ENCODE results near the gene JPH2. TPM values are rescaled to one million over a fixed set of nuclear protein-coding genes. Genes with fewer than 3 reads are reported as not detected.

Gene JPH2
- total RNA-seq, 6 experiments from 2014 or later: 0.09 to 0.31 (median 0.10) TPM; not detected in 1

GRCh38 chr20:44219791-44220190 lies 32.8 kb upstream of the JPH2 start:
- intact Hi-C loops (cut with DNase I): loop anchor here (5.0 to 10.0 kb wide), 3 partner anchors 85 to 265 kb away; partner anchors contain the start of gene FITM2 (in 1 of the 2)
- Histone ChIP-seq H3K4me3 (no peak overlapping the region), H3K27ac (no peak overlapping the region), H3K27me3 (no peaks in the 10 kb centered on the region), H3K9me3 (no peaks in the 10 kb centered on the region), H3K4me1 (peaks cover 0 to 10% (median 4%) of the 10 kb centered on the region in 4 donors), H3K36me3 (peaks cover 0 to 6% (median 0%) of the 10 kb centered on the region in 4 donors)
- ATAC-seq: no peak
- WGBS (ENCODE audit: insufficient coverage, low coverage, low lambda C conversion rate, missing lambda C conversion rate): 63% methylated on average over 6 of the region's 6 CpGs
- TF ChIP-seq POLR2A (IDR thresholded peaks at IDR 0.05): no peak
- TF ChIP-seq CTCF (IDR thresholded peaks at IDR 0.05): no peak
- no peak for DNase-seq

- peaks cover 0 to 6% (median 0%) of the 10 kb centered on the region in 4 donors for H3K36me3 ChIP-seq
- H3K4me1 ChIP-seq: peaks cover 0 to 10% (median 4%) of the 10 kb centered on the region in 4 donors
- ATAC-seq (no peak), DNase-seq (no peak)
- no peak overlapping the region for H3K27ac ChIP-seq
- TF ChIP-seq POLR2A (IDR thresholded peaks at IDR 0.05) (no peak), CTCF (IDR thresholded peaks at IDR 0.05) (no peak)
- WGBS (ENCODE audit: insufficient coverage, low coverage, low lambda C conversion rate, missing lambda C conversion rate): 70% methylated on average over 5 of the region's 5 CpGs
- no peaks in the 10 kb centered on the region for H3K27me3 ChIP-seq
- intact Hi-C loops (cut with DNase I): loop anchor here (5.0 to 10.0 kb wide), 2 partner anchors 93 to 266 kb away; partner anchors contain the start of gene FITM2 (in 1 of the 2)
- no peak overlapping the region for H3K4me3 ChIP-seq
- no peaks in the 10 kb centered on the region for H3K9me3 ChIP-seq
Observed at GRCh38 chr20:44219170-44219730, 32.3 kb upstream of the JPH2 start.

GRCh38 chr20:44218446-44218845 lies 31.5 kb upstream of the JPH2 start:
- Histone ChIP-seq H3K27ac (no peak overlapping the region), H3K4me1 (peaks cover 0 to 10% (median 4%) of the 10 kb centered on the region in 4 donors), H3K36me3 (peaks cover 0 to 6% (median 0%) of the 10 kb centered on the region in 4 donors), H3K9me3 (no peaks in the 10 kb centered on the region), H3K4me3 (no peak overlapping the region), H3K27me3 (no peaks in the 10 kb centered on the region)
- DNase-seq (no peak), ATAC-seq (no peak)
- intact Hi-C loops (cut with DNase I): loop anchor here (5.0 to 10.0 kb wide), 2 partner anchors 94 to 266 kb away; partner anchors contain the start of gene FITM2 (in 1 of the 2)
- 55% methylated on average over 4 of the region's 4 CpGs for WGBS (ENCODE audit: insufficient coverage, low coverage, low lambda C conversion rate, missing lambda C conversion rate)
- TF ChIP-seq CTCF (IDR thresholded peaks at IDR 0.05) (no peak), POLR2A (IDR thresholded peaks at IDR 0.05) (no peak)

- Histone ChIP-seq H3K9me3 (no peaks in the 10 kb centered on the region), H3K4me1 (peaks cover 0 to 10% (median 4%) of the 10 kb centered on the region in 4 donors), H3K27me3 (no peaks in the 10 kb centered on the region), H3K36me3 (peaks cover 0 to 6% (median 0%) of the 10 kb centered on the region in 4 donors), H3K4me3 (no peak overlapping the region), H3K27ac (no peak overlapping the region)
- intact Hi-C loops (cut with DNase I): loop anchor here (5.0 to 10.0 kb wide), 2 partner anchors 95 to 267 kb away; partner anchors contain the start of gene FITM2 (in 1 of the 2)
- 21% methylated on average over 11 of the region's 11 CpGs for WGBS (ENCODE audit: insufficient coverage, low coverage, low lambda C conversion rate, missing lambda C conversion rate)
- TF ChIP-seq CTCF (IDR thresholded peaks at IDR 0.05) (peak; percentile 90 to 95 (median 94)), POLR2A (IDR thresholded peaks at IDR 0.05) (no peak)
- DNase-seq: peak; percentile 73 to 82 (median 74)
- ATAC-seq: peak; percentile 92 to 94 (median 92)
Observed at GRCh38 chr20:44217342-44218092, 30.5 kb upstream of the JPH2 start.
